ENCODE results near the gene MAPKAPK5.

- TF ChIP-seq CTCF (conservative IDR thresholded peaks at IDR 0.05) (no peak), ZFX (IDR thresholded peaks at IDR 0.05) (no peak)
These were observed 62.5 kb downstream of the MAPKAPK5 start for GRCh38 chr12:111904446-111904975.

All from C4-2B (cell line).